ENCODE measurements around the gene GRIK4. TPM values are rescaled to one million over a fixed set of nuclear protein-coding genes. Genes with fewer than 3 reads are reported as not detected.

The GRIK4 gene
- total and polyA plus RNA-seq, 2 donors (not counting 3 experiments of a cell fraction or from before 2014, with no cell fraction given): 0.81 to 1.6 TPM

- intact Hi-C loops (cut with micrococcal nuclease) (no loop called here), dilution Hi-C loops (cut with MboI; ENCODE audit: extremely low pct_ligation_motif_present, low sequenced_read_pairs) (no loop called here)
- Histone ChIP-seq H3K79me2 (ENCODE audit: control insufficient read depth, insufficient read depth, low read length) (no peaks in the 10 kb centered on the region), H2AFZ (ENCODE audit: low read depth, low read length) (no peak overlapping the region), H3K4me1 (ENCODE audit: control insufficient read depth, extremely low read depth, insufficient read depth, low read length) (no peaks in the 10 kb centered on the region), H3K9me3 (replicated peaks; ENCODE audit: control insufficient read depth, insufficient read depth, low read length) (no peaks in the 10 kb centered on the region), H3K9me1 (replicated peaks; ENCODE audit: control insufficient read depth, extremely low read depth, insufficient read depth, low read length) (no peaks in the 10 kb centered on the region), H3K27me3 (ENCODE audit: control insufficient read depth in 2 of 2, insufficient read depth in 2 of 2, low read length in 2 of 2) (no peaks in the 10 kb centered on the region), H4K20me1 (replicated peaks; ENCODE audit: control insufficient read depth, extremely low read depth, insufficient read depth, low read length) (no peaks in the 10 kb centered on the region), H3K27ac (ENCODE audit: insufficient read depth, low read depth, low read length) (no peak overlapping the region), H3K4me3 (replicated peaks in 1 of 3; ENCODE audit: insufficient read depth in 1 of 3, low read depth in 1 of 3, low read length in 3 of 3) (no peak overlapping the region), H3K4me2 (ENCODE audit: insufficient read depth, low read length) (no peak overlapping the region), H3K9ac (replicated peaks; ENCODE audit: extremely low read depth, insufficient read depth, low read length) (no peak overlapping the region), H3K36me3 (ENCODE audit: control insufficient read depth in 2 of 2, extremely low read depth in 1 of 2, insufficient read depth in 2 of 2, low read length in 2 of 2) (no peaks in the 10 kb centered on the region)
- CTCF ChIA-PET: interaction anchor here (1.6 kb wide), 1 partner anchor 33 kb away, joined by 4 read pairs; no protein-coding TSS in a partner anchor
- POLR2A ChIA-PET: no interaction called here
- DNase-seq (ENCODE audit: low read depth, low spot score): no peak
- TF ChIP-seq FOS (IDR thresholded peaks at IDR 0.05; ENCODE audit: borderline replicate concordance, insufficient read depth, low read length) (no peak), POLR2AphosphoS5 (IDR thresholded peaks at IDR 0.05; ENCODE audit: insufficient read depth, low read depth, low read length) (no peak), EZH2 (IDR thresholded peaks at IDR 0.05; ENCODE audit: borderline replicate concordance, low read depth, low read length, severe bottlenecking) (no peak), JUN (IDR thresholded peaks at IDR 0.05; ENCODE audit: borderline replicate concordance, insufficient read depth, insufficient read length, low read depth) (no peak), MYC (IDR thresholded peaks at IDR 0.05; ENCODE audit: low read depth, low read length) (no peak), CTCF (IDR thresholded peaks at IDR 0.05; ENCODE audit: extremely low read depth in 1 of 2, insufficient read depth in 1 of 2, low read depth in 1 of 2, low read length in 2 of 2) (no peak), POLR2A (IDR thresholded peaks at IDR 0.05; ENCODE audit: low read depth, low read length) (no peak), MAX (IDR thresholded peaks at IDR 0.05; ENCODE audit: insufficient read depth, insufficient read length) (no peak), GATA2 (IDR thresholded peaks at IDR 0.05; ENCODE audit: insufficient read depth, insufficient read length, low read depth, low read length) (no peak)
- BruUV-seq (replicated peaks): no TSS peak
- FAIRE-seq: no peak
Observed at GRCh38 chr11:120651836-120652235, 140.3 kb downstream of the GRIK4 start.
